ENCODE measurements around the gene SLC46A2.

The SLC46A2 gene, protein sequence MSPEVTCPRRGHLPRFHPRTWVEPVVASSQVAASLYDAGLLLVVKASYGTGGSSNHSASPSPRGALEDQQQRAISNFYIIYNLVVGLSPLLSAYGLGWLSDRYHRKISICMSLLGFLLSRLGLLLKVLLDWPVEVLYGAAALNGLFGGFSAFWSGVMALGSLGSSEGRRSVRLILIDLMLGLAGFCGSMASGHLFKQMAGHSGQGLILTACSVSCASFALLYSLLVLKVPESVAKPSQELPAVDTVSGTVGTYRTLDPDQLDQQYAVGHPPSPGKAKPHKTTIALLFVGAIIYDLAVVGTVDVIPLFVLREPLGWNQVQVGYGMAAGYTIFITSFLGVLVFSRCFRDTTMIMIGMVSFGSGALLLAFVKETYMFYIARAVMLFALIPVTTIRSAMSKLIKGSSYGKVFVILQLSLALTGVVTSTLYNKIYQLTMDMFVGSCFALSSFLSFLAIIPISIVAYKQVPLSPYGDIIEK
- total RNA-seq, result 0 to 0.17 (median 0) reads per million in 3 donors

DNA sequence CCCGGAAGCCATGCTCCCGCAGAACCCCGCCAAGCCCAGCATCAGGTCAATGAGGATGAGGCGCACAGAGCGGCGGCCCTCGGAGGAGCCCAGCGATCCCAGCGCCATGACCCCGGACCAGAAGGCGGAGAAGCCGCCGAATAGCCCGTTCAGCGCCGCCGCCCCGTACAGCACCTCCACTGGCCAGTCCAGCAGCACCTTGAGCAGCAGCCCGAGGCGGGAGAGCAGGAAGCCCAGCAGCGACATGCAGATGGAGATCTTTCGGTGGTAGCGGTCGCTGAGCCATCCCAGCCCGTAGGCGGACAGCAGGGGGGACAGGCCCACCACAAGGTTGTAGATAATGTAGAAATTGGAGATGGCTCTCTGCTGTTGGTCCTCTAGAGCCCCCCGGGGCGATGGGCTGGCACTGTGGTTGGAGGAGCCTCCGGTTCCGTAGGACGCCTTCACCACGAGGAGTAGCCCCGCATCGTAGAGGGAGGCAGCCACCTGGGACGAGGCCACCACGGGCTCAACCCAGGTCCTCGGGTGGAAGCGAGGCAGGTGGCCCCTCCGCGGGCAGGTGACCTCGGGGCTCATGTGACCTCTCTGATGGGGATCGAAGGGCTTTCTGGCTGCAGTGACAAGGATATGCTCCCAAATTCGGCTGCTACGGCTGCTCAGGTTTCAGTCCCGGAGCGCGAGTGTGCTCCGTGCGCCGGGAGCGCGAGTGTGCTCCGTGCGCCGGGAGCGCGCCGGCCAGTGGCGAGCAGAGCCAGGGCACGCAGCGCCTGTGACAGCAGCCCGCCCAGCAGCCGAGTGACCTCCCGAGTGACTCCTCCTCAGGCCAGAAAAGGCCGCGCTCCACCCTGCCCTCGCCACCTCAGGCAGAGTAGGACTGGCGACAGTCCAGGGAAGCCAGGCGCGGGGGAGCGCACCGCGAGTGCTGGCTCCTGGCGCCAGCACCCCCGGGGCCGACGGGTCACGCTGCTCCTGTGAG lies at the start of gene SLC46A2:
TSS of gene SLC46A2 (minus strand) at position 771 of the 976 bp plus-strand sequence. CDS start at position 576, 195 bp downstream.
- Histone ChIP-seq H3K4me3 (ENCODE audit: insufficient read depth, low read depth, low read length, poor library complexity, severe bottlenecking) (no peak within 1 kb of the TSS), H3K27ac (ENCODE audit: insufficient read depth, low read length, poor library complexity, severe bottlenecking) (no peak within 1 kb of the TSS), H3K4me1 (ENCODE audit: control insufficient read depth, insufficient read depth, low read length, poor library complexity, severe bottlenecking) (peaks cover 3% of the 10 kb centered on the region), H3K9me3 (ENCODE audit: control insufficient read depth, low read length) (no peaks in the 10 kb centered on the region), H3K27me3 (replicated peaks; ENCODE audit: control insufficient read depth, insufficient read depth, low read length, poor library complexity, severe bottlenecking) (peaks cover 10% of the 10 kb centered on the region), H3K36me3 (ENCODE audit: control insufficient read depth, insufficient read depth, low read length) (no peaks in the 10 kb centered on the region)
- no peak for DNase-seq

DNA sequence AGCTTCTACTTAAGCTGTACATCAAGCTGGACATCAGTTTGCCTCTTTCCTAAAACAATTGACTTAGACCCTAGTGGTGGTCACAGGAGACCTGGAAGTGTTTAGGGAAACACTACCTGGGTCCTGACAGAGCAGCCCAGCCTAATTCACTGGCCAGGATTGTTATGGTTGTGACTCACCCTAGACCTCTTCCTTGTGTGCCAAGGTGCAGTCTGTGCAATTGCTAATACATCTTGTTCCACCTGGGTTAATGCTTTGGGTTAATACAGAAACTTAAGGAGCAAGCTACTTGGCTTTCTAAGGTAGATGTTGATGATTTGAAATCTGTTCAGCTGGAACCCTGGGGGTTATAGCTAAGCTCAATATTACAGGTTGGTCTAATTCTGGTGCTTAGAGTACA lies 48.7 kb upstream of the SLC46A2 start:
- no peak overlapping the region for H3K27ac ChIP-seq (ENCODE audit: insufficient read depth, low read length, poor library complexity, severe bottlenecking)
- no peaks in the 10 kb centered on the region for H3K9me3 ChIP-seq (ENCODE audit: control insufficient read depth, low read length)
- no peaks in the 10 kb centered on the region for H3K4me1 ChIP-seq (ENCODE audit: control insufficient read depth, insufficient read depth, low read length, poor library complexity, severe bottlenecking)
- H3K4me3 ChIP-seq (ENCODE audit: insufficient read depth, low read depth, low read length, poor library complexity, severe bottlenecking), result no peak overlapping the region
- no peaks in the 10 kb centered on the region for H3K36me3 ChIP-seq (ENCODE audit: control insufficient read depth, insufficient read depth, low read length)
- no peaks in the 10 kb centered on the region for H3K27me3 ChIP-seq (replicated peaks; ENCODE audit: control insufficient read depth, insufficient read depth, low read length, poor library complexity, severe bottlenecking)
- no peak for DNase-seq

DNA sequence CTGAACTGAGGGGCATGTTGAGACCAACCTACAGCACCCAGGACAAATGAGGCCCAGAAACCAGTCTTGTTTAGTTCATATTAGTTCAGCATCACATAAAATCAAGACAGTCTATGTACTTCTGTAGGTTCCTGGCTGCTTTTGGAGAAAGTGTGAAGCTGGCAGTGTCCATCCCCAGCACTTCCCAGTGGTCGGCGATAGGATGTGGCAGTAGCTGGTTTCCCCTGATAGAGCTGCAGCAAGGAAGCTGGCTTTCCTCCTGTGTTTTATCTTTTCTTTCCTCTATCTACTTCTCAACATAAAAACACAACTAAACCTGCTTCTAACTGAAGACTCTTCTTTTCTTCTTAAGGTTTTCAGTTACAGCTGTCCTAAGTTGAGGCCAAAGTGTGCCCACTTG lies 43.0 kb upstream of the SLC46A2 start:
- no peak overlapping the region for H3K27ac ChIP-seq (ENCODE audit: insufficient read depth, low read length, poor library complexity, severe bottlenecking)
- no peak overlapping the region for H3K4me3 ChIP-seq (ENCODE audit: insufficient read depth, low read depth, low read length, poor library complexity, severe bottlenecking)
- H3K9me3 ChIP-seq (ENCODE audit: control insufficient read depth, low read length), result no peaks in the 10 kb centered on the region
- no peak for DNase-seq
- no peaks in the 10 kb centered on the region for H3K36me3 ChIP-seq (ENCODE audit: control insufficient read depth, insufficient read depth, low read length)
- H3K27me3 ChIP-seq (replicated peaks; ENCODE audit: control insufficient read depth, insufficient read depth, low read length, poor library complexity, severe bottlenecking), result no peaks in the 10 kb centered on the region
- no peaks in the 10 kb centered on the region for H3K4me1 ChIP-seq (ENCODE audit: control insufficient read depth, insufficient read depth, low read length, poor library complexity, severe bottlenecking)

DNA sequence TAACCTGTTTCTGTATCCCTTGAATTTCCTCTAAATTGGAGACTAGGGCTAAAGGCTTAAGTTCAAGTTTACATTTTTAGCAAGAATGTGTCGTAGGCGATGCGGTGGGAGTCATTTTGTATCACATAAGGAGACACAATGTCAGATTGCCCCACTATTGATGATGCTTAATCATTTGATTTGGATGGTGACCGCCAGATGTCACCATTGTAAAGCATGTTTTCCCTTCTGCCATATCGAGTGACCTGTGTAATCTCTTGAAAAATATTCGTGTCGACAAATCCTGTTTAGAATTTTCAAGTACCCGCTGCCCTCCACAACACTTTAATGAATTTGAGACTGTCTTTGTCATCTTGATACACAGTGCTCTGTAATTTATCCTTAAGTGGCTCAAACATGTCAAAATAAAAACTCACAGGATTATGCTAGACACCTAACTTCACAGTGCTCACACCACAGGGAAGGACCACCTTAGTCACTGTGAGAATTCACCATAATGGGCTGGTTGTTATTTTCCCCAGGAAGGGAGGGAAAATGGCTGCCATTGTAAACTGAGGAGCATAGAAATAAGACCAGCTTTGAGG lies 34.5 kb upstream of the SLC46A2 start:
- Histone ChIP-seq H3K27ac (ENCODE audit: insufficient read depth, low read length, poor library complexity, severe bottlenecking) (no peak overlapping the region), H3K27me3 (replicated peaks; ENCODE audit: control insufficient read depth, insufficient read depth, low read length, poor library complexity, severe bottlenecking) (no peaks in the 10 kb centered on the region), H3K9me3 (ENCODE audit: control insufficient read depth, low read length) (no peaks in the 10 kb centered on the region), H3K36me3 (ENCODE audit: control insufficient read depth, insufficient read depth, low read length) (no peaks in the 10 kb centered on the region), H3K4me1 (ENCODE audit: control insufficient read depth, insufficient read depth, low read length, poor library complexity, severe bottlenecking) (no peaks in the 10 kb centered on the region), H3K4me3 (ENCODE audit: insufficient read depth, low read depth, low read length, poor library complexity, severe bottlenecking) (no peak overlapping the region)
- no peak for DNase-seq

DNA sequence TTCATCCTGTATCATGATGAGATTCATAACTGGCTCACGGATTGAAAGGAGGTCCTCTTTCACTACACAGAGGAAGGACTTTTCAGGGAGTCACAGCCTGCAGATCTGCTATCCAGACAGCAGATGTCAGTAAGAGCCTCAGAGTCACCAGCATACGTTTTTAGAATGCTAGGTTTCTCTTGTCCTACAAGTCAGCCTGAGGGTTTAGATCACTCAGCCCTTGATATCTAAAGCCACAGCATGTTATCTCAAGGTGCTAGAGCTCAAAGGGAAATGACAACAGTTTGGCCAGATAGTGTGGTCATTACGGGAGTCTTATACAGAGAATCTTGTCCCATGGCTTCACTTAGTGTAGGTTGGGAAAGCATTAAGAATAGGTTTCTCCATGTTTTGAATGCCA lies 30.9 kb upstream of the SLC46A2 start:
- H3K27ac ChIP-seq (ENCODE audit: insufficient read depth, low read length, poor library complexity, severe bottlenecking), result no peak overlapping the region
- H3K36me3 ChIP-seq (ENCODE audit: control insufficient read depth, insufficient read depth, low read length), result no peaks in the 10 kb centered on the region
- DNase-seq, result no peak

DNA sequence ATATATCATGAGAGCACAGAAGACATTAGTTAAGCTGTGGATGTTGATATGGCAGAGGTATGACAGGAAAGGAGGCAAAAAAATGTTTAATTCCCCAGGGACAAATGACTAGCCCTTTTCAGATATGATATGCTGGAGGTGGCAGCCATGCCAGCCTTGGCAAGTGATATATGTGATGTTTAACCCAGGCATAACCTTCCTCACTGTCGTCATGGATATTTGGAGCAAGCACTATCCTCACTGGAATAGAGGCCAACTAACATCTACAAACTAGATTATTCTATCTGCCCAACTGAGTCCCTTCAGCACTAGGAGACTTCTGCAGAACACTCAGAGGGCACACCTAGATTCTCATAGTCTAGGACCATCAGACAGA lies 27.3 kb upstream of the SLC46A2 start:
- H3K4me3 ChIP-seq (ENCODE audit: insufficient read depth, low read depth, low read length, poor library complexity, severe bottlenecking), result no peak overlapping the region
- no peaks in the 10 kb centered on the region for H3K9me3 ChIP-seq (ENCODE audit: control insufficient read depth, low read length)
- DNase-seq, result no peak

More for the DNA sequence above, 30.9 kb upstream of the SLC46A2 start:
- H3K4me3 ChIP-seq (ENCODE audit: insufficient read depth, low read depth, low read length, poor library complexity, severe bottlenecking), result no peak overlapping the region
- no peaks in the 10 kb centered on the region for H3K4me1 ChIP-seq (ENCODE audit: control insufficient read depth, insufficient read depth, low read length, poor library complexity, severe bottlenecking)
- H3K27me3 ChIP-seq (replicated peaks; ENCODE audit: control insufficient read depth, insufficient read depth, low read length, poor library complexity, severe bottlenecking), result no peaks in the 10 kb centered on the region
- no peaks in the 10 kb centered on the region for H3K9me3 ChIP-seq (ENCODE audit: control insufficient read depth, low read length)

DNA sequence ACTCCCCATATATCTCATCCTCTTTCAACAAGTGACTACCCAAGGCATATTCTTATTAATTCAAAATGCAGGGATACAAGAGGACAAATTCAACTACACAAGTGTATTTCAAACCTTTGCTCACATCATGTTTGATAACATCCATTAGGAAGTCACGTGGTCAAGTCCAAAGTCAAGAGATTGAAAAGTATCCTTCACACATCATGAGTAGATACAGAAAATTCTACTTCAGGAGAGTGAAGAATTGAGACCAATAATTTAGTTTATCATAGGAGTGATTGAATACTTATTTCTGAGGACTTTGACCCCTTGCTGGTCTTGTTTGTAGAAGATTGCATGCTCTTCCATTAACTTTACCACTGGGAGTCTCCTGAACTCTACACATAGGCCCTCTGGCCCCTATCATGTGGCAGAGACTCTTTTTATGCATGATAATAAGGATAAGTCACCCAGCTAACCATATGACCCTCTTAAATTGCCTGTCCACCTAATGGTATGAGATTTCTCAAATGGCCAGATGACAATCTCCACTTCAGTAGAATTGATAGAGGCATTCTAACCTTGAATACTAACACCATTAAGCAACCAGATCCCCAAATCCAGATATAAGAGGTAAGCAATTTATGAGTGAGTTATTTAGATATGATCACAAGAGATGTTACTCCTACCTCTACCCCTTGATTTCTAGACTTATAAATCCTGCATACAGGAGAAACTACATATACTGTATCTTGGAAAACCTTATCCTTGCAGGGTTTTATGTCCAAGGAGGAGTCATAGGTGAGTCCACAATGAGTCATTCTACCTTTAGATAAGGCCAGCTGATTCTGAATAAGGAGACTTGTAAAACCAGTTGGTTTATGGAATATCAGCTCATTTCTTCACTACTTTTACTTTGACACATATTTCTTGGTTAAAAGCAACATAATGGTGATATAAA lies 26.6 kb upstream of the SLC46A2 start:
- Histone ChIP-seq H3K4me3 (ENCODE audit: insufficient read depth, low read depth, low read length, poor library complexity, severe bottlenecking) (no peak overlapping the region), H3K27me3 (replicated peaks; ENCODE audit: control insufficient read depth, insufficient read depth, low read length, poor library complexity, severe bottlenecking) (no peaks in the 10 kb centered on the region), H3K27ac (ENCODE audit: insufficient read depth, low read length, poor library complexity, severe bottlenecking) (no peak overlapping the region), H3K4me1 (ENCODE audit: control insufficient read depth, insufficient read depth, low read length, poor library complexity, severe bottlenecking) (no peaks in the 10 kb centered on the region), H3K36me3 (ENCODE audit: control insufficient read depth, insufficient read depth, low read length) (no peaks in the 10 kb centered on the region), H3K9me3 (ENCODE audit: control insufficient read depth, low read length) (no peaks in the 10 kb centered on the region)
- no peak for DNase-seq

More for the DNA sequence above, 27.3 kb upstream of the SLC46A2 start:
- Histone ChIP-seq H3K36me3 (ENCODE audit: control insufficient read depth, insufficient read depth, low read length) (no peaks in the 10 kb centered on the region), H3K4me1 (ENCODE audit: control insufficient read depth, insufficient read depth, low read length, poor library complexity, severe bottlenecking) (no peaks in the 10 kb centered on the region), H3K27me3 (replicated peaks; ENCODE audit: control insufficient read depth, insufficient read depth, low read length, poor library complexity, severe bottlenecking) (no peaks in the 10 kb centered on the region), H3K27ac (ENCODE audit: insufficient read depth, low read length, poor library complexity, severe bottlenecking) (no peak overlapping the region)

DNA sequence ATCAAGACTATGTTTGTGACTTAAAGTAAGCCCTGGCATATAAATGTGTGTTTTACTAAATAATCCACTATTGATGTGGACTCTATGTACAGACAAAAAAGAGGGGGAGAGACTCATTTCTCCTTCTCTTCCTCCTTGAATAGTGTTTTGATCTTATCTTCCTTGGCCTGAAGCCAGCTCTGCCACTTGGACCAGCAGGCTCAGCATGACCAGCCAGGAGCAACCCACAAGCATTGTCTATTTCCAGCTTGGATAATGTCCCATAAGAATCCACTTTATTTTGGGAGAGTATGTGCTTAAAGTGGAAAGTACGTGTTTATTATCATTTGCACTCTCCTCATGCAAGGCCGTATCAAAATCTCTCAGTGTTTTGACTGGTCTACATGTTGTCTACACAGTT lies 23.8 kb upstream of the SLC46A2 start:
- Histone ChIP-seq H3K4me3 (ENCODE audit: insufficient read depth, low read depth, low read length, poor library complexity, severe bottlenecking) (no peak overlapping the region), H3K36me3 (ENCODE audit: control insufficient read depth, insufficient read depth, low read length) (no peaks in the 10 kb centered on the region), H3K4me1 (ENCODE audit: control insufficient read depth, insufficient read depth, low read length, poor library complexity, severe bottlenecking) (no peaks in the 10 kb centered on the region), H3K27ac (ENCODE audit: insufficient read depth, low read length, poor library complexity, severe bottlenecking) (no peak overlapping the region), H3K9me3 (ENCODE audit: control insufficient read depth, low read length) (no peaks in the 10 kb centered on the region), H3K27me3 (replicated peaks; ENCODE audit: control insufficient read depth, insufficient read depth, low read length, poor library complexity, severe bottlenecking) (no peaks in the 10 kb centered on the region)
- DNase-seq, result no peak

DNA sequence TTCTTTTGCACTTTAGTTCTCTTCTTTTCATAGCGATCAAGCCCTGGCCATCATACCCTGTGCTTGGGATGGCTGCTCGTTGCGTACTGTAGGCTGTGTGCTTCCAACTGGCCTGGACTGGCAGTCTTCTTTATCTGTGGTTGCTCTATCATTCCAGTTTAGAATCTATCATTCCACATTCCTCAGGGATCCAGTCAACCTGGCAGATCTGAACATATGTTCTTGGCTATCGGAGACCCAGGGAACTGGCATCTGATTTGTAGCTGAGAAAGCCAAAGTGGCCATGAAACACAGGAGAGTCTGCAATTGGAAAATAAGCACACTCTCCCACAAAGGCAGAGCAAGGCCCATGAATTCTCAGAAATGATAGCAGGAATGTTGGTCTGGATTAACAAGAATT lies 22.6 kb upstream of the SLC46A2 start:
- no peak overlapping the region for H3K27ac ChIP-seq (ENCODE audit: insufficient read depth, low read length, poor library complexity, severe bottlenecking)
- no peaks in the 10 kb centered on the region for H3K4me1 ChIP-seq (ENCODE audit: control insufficient read depth, insufficient read depth, low read length, poor library complexity, severe bottlenecking)
- H3K9me3 ChIP-seq (ENCODE audit: control insufficient read depth, low read length), result no peaks in the 10 kb centered on the region
- H3K36me3 ChIP-seq (ENCODE audit: control insufficient read depth, insufficient read depth, low read length), result no peaks in the 10 kb centered on the region
- H3K4me3 ChIP-seq (ENCODE audit: insufficient read depth, low read depth, low read length, poor library complexity, severe bottlenecking), result no peak overlapping the region
- H3K27me3 ChIP-seq (replicated peaks; ENCODE audit: control insufficient read depth, insufficient read depth, low read length, poor library complexity, severe bottlenecking), result no peaks in the 10 kb centered on the region
- no peak for DNase-seq

Data from effector memory CD4-positive, alpha-beta T cell (primary cell).